HG02678 (cell line): ENCODE measurements around the gene THY1.
"Not testable (repeated sequence)": the region's sequence is repeated elsewhere in the genome, so short reads cannot be mapped to it uniquely, and the experiment has no call there.

Experiments used
- ATAC-seq: cut with Tn5 transposase; IDR thresholded peaks from one replicate; pipeline ENCODE4 v1.9.1; 2021; ENCODE audit warnings: mild to moderate bottlenecking, moderate library complexity; ENCODE audit not compliant: unreplicated experiment

Gene THY1

DNA sequence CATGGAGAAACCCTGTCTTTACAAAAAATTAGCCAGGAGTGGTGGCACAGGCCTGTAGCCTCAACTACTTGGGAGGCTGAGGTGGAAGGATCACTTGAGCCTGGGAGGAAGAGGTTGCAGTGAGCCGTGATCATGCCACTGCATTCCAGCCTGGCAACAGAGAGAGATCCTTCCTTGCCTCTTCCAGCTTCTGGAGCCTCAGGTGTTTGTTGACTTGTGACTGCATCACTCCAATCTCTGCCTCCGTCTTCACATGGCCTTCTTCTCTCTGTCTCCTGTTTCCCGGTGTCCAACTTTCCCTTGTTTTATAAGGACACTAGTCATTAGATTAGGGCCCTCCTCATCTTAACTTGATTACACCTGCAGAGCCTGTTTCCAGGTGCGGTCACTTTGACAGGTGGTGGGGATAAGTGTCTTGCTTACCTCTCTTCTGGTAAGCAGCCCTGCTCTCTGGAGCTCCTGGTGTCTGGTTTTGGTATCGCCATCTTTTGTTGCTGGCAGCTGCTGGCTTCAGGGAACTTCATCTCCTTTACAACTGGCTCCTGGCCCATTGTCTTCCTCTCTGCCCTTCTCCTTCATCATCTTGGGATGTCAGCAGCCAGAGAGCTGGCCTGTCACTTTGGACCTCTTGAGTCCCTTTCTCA lies 33.2 kb downstream of the THY1 start:
- ATAC-seq: no peak

DNA sequence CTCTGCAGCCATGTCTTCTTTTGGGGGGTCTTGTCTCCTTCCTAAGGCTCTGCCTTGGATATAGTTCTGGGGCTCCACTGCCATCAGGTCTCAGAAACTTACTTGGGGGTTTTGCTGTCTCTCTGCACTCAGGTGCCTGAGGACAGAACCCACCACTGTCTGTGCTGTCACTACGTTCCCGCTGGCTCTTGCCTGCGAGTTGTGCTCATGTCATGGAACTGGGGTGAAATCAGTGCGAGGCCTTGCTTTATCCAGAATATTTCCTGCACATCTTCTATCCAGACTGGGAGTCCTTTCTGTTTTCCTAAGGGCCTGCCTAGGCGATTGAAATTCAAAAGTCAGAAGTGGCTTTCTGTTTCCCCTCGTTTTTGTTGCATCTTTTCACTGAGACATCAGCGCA lies 34.9 kb downstream of the THY1 start:
- no peak for ATAC-seq

DNA sequence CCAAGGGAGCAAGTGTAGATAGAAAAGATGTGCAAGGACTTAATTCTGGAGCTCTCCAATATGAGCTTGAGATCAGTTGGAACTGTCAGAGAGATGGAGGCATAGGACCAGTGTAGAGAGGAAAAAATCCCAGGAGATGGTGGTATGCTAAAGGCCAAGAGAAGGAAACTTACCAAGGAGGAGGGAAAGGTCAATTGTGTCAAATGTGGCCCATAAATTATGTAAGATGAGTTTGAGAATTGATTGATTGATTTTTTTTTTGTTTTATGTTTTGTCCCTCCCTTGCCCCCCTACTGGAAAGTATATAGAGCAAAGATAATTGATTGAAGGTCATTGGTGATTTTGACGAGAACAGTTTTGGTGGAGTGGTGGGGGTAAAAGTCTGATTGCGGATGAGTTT lies 38.6 kb downstream of the THY1 start:
- ATAC-seq: no peak

DNA sequence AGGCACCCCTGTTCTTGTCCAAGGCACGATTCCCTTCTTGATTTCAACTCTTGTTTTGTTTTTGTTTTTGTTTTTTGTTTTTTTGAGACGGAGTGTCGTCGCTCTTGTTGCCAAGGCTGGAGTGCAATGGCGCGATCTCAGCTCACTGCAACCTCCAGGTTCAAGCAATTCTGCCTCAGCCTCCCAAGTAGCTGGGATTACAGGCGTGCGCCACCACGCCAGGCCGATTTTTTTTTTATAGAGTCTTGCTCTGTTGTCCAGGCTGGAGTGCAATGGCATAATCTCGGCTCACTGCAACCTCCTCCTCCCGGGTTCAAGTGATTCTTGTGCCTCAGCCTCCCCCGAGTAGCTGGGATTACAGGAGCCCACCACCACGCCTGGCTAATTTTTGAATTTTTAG lies 40.5 kb downstream of the THY1 start:
- not testable (repeated sequence) for ATAC-seq

DNA sequence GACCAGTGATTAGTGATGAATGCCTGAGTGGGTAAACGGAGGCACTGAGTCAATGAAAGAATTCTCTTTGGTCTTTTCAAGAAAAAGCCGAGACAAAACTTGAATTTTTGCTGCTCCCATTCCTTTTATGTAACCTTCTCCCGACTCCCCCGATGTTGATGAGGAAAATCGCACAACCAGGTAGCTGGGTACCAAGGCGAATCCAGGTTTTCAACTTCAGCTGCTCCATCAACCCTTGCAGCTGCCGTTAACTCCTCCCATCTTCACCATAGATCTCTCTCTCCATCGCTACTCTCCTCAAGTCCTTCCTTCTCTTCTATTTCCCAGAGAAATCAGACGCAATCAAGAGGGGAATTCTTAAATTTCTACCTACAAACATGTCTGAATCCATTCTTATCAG lies 40.9 kb downstream of the THY1 start:
- ATAC-seq: no peak

DNA sequence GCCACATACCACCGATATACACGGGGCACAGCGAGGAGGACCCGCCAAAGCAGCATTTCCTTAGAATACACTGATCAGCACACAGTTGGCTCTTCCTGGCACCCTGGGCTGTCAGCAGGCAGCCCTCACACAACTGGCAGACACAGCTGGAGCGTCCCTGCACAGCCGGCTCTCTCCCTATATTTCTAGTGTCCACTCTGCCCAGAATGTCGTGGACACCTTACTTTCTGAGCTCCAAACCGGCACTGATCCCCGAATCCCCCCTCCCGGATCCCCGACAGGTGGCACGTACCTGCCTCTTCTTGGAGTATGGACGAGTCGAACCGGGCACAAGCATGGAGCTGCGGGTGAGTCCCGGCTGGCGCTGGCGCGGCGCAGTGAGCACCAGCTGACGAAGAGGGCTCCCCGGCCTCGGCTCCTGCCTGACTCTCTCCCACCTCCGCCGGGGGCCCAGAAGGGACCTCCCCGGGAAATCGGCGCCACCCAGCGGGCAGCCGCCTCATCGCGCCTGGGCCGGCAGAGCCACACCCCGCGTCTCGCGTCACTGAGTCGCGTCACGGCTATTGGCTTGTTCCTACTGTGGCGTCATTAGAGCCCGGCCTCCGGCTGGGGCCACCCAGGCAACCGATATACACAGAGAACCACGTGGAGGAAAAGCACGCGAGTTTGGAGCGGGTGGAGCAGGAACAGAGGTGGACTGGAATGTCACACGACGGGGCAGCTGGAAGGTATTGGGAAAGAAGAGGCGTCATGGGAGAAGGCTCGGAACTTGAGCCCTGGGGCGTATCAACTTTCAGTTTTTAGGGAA lies 41.6 kb downstream of the THY1 start, which contains the start of gene USP2:
USP2 (minus strand) TSS at position 510 of the 808 bp plus-strand sequence. CDS start 8,210 bp downstream, outside the sequence.
- ATAC-seq: peak; percentile 99

DNA sequence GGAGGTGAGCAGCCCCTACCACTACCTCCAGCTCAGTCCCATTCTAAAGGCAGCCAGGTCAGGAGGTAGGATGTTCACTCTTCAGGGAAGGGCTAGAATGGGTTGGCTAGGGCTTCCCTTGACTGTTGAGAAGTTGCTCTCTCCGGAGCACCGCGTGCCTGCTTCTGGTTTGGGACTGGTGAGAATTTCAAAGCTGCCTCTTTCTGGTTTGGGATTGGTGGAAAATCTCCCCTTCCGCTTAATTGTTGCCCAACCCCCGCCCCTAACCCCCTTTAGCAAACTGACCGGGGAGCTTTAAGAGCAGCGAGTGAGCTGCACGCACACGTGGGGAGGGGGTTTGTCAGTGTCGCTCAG lies 42.2 kb downstream of the THY1 start:
- no peak for ATAC-seq

DNA sequence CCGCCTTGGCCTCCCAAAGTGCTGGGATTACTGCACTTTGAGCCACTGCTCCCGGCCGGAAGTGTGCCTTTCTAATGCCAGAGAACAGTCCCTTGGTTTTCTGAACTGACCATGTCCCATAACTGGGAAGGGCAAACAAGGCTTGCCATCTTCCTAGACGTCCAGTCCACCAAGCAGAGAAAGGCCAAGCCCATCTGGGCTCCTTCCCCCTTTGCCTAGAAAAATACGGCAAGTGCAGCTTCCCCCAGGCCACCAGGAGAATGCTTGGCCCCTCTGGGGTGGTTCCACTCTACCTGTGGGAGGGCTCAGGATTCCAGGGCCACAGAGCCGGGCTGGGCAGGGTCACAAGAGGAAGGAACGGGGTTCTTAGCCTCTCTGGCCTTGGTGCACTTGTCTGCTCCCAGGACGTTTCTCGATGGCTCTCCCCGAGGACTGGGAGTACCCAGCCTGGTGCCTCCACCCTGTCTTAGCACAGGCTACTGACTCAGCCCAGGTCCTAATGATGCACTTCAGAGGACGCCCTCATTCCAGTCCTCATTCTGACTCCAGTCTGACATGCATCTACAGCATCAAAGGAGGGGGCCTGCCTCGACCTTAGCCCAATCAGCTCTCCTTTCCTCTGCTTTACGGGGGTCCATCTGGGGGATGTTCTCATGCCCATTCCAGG lies 42.7 kb downstream of the THY1 start:
- ATAC-seq: no peak

DNA sequence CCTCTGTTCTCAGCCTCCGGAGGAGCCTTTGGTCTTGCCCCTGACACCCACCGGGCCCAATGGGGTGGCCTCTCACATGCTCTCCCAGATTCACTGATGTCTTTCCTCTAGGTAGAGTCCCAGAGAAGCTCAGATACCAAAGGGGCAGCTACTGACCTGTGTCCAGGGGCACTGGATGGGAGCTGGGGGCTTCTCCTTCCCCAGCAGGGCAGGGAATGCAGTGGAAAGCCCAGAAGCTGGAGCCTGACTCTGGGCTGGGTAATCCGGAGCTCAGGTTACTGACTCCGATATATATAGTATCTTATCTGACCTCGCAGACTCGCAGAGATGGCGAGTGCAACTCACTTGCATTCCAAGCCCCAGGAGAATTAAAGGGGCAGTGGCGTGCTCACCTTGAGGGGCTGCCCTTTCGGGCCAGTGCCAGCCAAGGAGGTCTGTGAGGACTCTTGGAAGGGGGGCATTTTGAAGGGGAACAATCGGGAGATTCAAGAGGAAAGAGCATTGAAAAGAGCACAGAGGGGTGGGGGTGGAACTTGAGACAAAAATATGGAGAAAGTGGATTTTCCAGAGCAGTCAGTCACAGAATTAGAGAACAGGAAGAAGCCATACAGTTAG lies 44.0 kb downstream of the THY1 start:
- ATAC-seq: no peak

DNA sequence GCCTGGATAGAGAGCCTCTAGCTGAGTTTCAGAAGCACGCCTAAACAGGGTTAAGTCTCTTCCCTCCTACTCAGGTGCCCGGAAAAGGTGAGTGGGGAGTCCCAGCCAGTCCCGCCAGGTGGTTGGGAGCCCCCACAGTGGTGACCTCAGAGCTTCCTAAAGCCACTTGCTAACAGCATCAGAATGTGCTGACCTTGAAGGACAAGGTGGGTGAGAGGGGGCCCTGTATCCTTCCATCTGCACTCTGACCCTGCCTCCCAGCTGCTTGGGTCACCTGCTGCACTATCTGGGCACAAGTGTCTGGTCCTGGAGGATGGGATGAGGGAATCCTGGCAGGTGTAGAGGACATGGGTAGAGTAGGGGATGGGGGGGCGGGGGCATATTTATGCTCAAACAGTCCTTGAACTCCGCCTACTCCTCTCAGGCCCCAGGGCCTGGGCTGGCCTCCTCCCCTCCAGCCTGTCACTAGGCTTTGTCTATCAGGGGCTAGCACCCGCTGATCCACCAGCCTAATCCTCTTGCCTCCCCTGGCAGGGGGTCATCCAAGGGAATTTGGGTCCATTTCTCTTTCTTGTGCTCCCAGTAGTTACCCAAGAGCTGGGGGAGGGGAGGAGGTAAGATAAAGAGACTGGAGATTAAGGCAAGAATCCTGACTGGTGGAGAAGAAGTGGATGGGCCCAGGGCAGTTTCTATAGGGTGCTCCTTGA lies 44.9 kb downstream of the THY1 start:
- no peak for ATAC-seq

DNA sequence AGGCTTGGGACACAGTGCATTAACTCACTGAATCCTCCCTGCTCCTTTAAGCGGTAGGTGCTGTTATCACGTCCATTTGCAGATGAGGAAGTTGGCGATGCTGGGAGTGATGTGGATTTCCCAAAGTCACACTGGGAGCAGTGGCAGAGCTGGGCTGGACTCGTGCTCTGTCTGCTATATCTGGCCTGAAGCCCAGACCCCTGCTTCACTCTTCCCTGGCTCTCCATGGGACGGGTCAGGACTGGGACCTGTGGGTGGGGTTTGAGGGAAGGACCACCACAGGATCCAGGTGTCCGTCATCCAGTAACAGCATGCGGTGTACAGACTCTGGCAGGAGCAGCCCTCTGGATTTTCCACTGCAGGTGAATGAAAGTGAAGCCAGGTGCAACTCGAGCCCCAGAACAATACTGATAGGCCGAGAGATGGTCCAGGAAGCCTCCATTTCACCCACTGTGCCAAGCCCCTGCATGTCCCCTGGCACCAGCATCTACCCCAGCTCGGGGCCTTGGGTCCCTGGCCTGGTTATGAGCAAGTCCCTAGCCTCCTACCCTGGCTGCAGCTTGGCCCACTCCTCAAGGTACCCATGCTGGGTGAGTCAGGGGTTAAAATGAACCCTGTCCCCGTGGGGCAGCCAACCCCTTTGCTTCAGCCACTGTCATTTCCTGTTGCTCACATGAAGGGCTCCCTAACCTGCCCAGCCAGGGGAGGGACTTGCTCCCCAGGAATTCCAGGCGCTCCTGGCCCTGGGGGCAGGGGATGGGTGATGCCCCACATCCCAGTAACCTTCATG lies 45.7 kb downstream of the THY1 start:
- ATAC-seq: no peak

DNA sequence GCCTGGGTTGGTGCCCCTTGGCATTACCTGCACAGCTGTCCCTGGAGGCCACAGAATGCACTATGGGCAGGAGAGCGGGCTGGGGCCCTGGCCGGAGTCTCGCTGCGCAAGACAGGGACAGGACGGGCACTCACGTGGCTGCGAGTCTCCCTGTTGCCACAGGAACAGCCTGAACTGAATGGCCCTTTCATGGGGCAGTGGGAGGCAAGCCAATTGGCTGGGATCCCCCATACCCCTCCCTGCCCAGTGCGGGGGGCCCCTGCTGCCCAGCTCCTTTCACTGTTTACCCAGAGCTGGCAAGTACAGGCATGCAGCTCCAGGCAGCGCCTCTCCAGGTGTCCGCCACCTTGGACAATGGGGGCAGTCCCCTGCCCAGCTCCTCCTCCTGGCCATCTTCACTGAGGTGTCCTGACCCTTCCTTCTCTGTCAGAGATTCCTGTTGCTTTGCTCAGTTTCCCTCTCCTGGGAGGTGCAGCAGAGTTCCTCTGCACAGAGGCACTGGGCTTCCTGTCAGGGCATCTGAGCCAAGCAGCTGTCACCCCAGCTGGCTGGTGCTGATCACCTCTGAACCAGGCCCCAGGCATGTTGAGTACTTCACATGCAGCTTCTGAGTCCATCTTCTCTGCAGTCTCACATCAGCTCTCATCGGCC lies 46.6 kb downstream of the THY1 start:
- no peak for ATAC-seq

DNA sequence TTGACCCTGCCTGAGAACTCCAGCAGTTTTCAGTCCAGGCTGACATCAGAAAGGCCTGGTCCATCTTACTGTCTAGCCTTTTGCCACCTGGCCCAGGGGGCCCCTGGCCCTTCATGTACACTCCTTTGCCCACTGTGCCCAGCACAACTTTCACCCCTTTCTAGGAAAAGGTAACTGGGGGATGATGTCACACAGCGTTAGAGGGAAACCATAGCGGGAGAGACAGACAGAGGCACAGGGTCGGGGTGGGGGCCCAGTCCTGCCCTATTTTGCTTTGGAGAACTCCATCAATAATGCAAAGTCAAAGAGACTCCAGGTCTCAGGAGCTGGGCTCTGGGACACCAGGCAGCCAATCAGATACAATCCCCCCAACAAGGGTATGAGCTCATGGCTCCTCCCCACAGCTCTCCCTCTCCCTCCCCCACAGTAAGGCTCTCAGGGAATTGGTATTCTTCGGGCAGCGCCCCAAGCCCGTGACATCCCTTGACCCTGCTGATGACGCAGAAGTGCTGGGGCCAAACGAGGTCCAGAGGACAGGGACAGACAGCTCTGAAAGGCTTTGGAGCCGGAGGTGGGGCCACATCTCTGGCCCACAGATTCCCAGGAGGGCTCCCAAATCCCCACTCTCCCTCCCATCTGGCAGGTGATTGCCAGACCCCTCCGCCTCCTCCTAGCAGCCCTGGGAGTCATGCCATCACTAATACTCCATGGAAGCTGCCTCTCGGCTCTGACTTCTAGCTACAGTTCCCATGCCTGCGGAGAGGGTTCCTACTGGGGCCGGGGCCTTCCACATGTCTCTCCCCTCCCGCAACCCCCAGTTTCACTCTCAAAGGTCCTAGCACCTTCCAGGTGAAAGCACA lies 47.4 kb downstream of the THY1 start:
- no peak for ATAC-seq

DNA sequence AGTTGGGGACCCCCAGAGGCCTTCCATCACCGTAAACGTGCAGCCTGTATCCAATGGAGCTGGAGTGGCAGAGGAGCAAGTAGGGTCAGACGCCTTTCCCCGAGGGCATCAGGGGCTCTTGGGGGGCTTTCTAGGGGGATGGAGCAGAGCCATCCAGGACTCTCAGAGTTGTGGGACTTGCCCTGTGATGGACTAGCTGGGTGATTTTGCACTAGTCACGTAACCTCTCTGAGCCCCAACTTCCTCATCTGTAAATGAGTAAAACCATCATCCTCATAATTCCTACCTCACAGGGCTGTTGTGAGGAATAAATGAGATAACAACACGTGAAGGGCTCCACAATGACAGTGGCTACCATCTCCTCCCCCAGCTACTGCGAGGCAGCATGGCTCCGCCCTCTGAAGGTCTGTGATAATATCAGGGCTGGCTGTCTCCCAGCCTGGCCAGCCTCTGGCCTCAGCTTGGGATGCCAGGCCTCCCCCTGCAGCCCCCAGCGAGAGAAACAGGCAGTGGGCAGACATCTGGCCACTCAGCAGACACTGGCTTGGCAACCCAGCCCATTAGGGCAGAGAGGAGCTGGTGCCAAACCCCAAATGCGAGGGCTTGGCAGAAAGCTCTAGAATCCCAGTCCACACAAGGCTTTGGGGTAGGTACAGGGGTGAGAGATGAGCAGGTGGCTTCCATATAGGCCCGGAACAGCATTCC lies 48.2 kb downstream of the THY1 start:
- no peak for ATAC-seq

DNA sequence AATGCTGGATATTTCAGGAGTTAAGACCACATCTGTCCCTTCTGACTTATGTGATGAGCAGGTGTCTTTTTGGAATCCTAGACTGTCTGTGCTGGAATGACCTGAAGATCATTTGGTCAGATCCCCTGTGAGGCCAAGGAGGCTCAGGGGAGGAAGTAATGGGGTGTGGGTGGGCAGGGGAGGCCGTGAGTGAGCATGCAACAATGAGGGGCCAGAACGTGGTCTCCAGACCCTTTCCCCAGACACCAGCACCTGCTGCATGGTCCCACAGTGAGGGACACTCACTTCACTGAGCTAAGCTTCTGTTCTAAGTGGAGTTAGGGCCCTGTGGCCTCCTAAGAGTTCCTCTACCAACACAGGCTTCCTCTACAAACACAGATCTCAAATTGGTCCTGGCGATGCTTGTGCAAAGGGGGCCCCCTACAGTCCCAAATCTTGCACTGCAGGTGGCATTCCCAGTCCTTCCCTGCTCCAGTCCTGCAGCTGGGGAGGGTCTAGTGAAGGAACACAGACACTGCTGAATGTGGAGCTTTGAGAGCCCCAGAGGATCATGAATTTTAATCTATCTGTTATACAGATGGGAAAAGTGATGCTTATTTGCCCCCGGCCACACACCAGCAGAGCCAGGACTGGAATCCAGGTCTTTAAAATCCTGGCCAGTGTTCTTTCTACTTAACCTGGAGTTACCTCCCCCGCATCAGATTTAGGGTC lies 48.9 kb downstream of the THY1 start:
- no peak for ATAC-seq

DNA sequence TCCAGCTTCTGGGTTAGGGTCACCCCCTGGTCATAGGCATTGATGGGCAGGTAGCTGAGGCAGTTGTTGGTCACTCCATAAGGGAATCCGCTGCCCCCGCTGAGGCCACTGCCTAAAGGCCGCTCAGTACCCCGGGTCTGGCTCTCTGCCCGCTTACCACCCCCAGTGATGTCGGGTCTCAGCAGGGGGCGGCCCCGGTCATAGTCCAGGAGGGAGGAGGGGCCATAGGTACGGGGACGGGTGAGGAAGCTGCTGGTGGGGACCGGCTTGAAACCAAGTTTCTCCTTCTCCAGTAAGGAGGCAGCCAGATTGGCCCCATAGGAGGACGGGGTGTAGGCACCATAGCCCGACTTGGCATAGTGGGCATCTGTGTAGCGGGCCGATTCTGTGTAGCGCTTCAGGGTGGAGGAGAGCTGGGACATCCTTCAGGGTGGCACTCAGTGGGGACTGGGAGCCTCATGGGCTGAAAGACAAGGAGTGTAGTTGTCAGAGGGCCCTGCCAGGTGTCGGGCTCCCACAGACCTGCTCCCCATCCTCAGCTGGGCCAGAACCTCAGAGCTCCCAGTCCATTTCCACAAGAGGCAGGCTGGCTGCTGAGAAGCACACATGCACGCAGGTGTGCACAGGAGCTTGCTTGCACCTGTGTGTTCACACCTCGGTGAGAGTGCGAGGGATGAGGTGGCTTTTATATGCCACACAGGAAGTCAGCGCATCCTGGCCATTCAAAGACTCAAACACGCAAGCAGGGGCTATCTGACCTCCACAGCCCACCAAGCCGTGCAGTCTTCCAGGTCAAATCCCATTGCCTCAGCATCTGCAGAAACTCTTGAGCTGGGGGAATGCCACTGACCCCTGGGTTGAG lies 49.7 kb downstream of the THY1 start:
- no peak for ATAC-seq
